ENCODE results near the gene FASTK.

Gene FASTK

DNA sequence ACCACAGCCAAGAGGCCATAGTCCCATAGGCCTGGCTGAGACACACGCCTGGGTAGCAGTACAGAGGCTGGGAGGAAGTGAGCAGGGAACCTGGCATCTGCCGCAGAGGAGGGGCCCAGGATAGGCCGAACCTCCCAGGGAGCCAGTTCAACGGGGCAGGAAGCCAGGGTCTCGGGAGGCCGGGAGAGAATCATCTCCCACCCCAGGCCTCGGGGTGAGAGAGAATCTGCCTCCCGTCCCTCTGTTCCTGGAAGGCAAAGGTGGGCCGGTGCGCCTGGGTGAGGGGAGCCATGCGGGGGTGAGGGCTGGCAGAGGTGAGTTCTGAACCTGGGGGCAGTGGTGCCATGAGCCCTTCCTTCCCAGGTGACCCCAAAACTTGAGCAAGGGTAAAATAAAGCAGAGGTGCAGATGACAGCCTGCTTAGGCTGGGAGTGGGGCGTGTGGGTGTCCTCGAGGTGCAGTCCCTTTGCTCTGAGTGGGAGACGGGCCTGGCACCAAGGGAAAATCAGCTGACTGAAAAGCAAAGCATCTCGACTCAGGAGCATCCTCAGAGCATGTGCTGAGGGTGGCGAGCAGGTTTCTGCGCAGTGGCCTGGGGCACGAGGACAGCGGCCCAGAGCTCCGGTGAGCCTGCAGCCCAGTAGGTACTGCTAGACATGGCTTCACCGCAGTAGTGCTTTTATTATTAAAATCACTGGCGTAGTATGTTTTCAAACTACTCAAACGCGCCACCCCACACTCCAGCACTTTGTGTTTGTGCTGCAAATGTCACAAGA, 21.2 kb upstream of the FASTK start:
- POLR2A ChIA-PET = interaction anchor here (0.7 to 2.0 kb wide), 2 partner anchors 14 to 16 kb away, joined by 3 to 7 read pairs; partner anchors contain the start of gene AGAP3
- CTCF ChIA-PET = interaction anchor here (1.5 kb wide), 1 partner anchor 9 kb away, joined by 3 read pairs; no protein-coding TSS in a partner anchor
- TF ChIP-seq FOXK2 (IDR thresholded peaks at IDR 0.05) (no peak), ELF4 (IDR thresholded peaks at IDR 0.05) (no peak), FOXM1 (IDR thresholded peaks at IDR 0.05; ENCODE audit: borderline replicate concordance) (no peak), NFRKB (IDR thresholded peaks at IDR 0.05) (no peak), CTBP1 (IDR thresholded peaks at IDR 0.05; ENCODE audit: borderline replicate concordance) (no peak), SUZ12 (IDR thresholded peaks at IDR 0.05) (no peak), HDGF (IDR thresholded peaks at IDR 0.05; ENCODE audit: borderline replicate concordance) (no peak), SP1 (IDR thresholded peaks at IDR 0.05) (no peak), ARNT (IDR thresholded peaks at IDR 0.05) (no peak), TARDBP (IDR thresholded peaks at IDR 0.05) (no peak), FOXA1 (IDR thresholded peaks at IDR 0.05) (no peak), L3MBTL2 (conservative IDR thresholded peaks at IDR 0.05) (no peak), BHLHE40 (IDR thresholded peaks at IDR 0.05; ENCODE audit: borderline replicate concordance) (no peak)
- DNase-seq (ENCODE audit: extremely low spot score) = no peak

DNA sequence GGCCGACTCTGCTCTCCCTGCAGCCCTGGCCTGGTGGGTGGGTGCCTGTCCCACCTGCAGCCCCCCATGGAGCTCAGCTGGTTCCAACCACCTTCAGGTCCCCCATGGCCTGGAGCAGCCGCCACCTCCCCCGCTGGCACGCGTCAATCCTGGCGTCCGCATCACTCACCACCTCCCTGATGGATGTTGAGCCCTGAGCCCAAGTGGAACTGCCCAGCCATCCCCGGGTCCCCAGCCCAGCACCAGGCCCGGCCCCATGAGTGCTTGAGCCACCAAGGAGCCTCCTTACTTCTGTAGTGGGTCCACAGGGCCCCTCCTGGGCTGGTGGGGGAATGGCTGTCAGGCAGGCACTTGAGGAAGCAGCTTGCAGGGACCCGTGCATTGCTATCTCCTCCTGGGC, 20.3 kb upstream of the FASTK start:
- POLR2A ChIA-PET = no interaction called here
- no peak for DNase-seq (ENCODE audit: extremely low spot score)
- TF ChIP-seq FOXK2 (IDR thresholded peaks at IDR 0.05) = no peak
- TF ChIP-seq L3MBTL2 (conservative IDR thresholded peaks at IDR 0.05) = no peak
- TF ChIP-seq HDGF (IDR thresholded peaks at IDR 0.05; ENCODE audit: borderline replicate concordance) = no peak
- no peak for TF ChIP-seq FOXA1 (IDR thresholded peaks at IDR 0.05)
- TF ChIP-seq ZNF384 (IDR thresholded peaks at IDR 0.05) = no peak
- no peak for TF ChIP-seq SP1 (IDR thresholded peaks at IDR 0.05)
- CTCF ChIA-PET = interaction anchor here (1.3 to 1.5 kb wide), 2 partner anchors 10 to 13 kb away, joined by 3 to 4 read pairs; no protein-coding TSS in a partner anchor

DNA sequence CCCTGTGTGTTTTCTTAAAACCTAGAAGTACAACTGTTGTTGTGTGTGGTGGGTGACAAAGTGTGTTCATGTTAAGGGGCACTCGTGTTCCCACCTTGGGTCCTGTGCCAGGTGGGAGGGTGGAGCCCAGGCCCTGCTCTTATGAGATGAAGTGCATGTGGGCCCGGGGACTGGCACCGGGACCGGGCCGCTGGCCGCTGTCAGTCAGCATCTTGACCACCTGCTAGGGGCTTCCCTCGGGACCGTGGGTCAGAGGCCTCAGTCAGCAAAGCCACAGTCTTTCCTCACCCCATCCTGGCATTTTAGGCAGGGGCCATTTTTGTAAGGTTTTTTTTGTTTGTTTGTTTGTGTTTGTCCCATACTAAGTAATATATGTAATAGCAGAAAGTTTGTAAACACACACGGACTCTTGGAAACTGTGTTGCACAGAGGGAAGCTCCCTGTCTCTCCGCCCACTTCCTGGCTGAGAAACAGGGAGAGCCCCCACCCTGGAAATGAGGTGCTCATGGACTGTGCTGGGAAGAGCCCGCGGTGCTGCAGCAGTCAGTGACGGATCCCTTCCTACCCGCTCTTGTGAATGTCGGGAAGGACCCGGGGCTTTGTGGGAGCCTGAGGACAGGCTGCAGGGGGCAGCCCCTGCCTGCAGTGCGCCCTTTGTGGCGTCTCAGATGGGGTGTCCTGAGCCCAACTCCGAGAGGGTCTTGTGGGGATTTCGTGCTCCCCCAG, 19.0 kb upstream of the FASTK start:
- POLR2A ChIA-PET = no interaction called here
- DNase-seq (ENCODE audit: extremely low spot score) = no peak
- TF ChIP-seq ZNF384 (IDR thresholded peaks at IDR 0.05) (no peak), FOXM1 (IDR thresholded peaks at IDR 0.05; ENCODE audit: borderline replicate concordance) (no peak), ARNT (IDR thresholded peaks at IDR 0.05) (no peak), SP1 (IDR thresholded peaks at IDR 0.05) (no peak), L3MBTL2 (conservative IDR thresholded peaks at IDR 0.05) (no peak), CTBP1 (IDR thresholded peaks at IDR 0.05; ENCODE audit: borderline replicate concordance) (no peak)
- CTCF ChIA-PET = no interaction called here

DNA sequence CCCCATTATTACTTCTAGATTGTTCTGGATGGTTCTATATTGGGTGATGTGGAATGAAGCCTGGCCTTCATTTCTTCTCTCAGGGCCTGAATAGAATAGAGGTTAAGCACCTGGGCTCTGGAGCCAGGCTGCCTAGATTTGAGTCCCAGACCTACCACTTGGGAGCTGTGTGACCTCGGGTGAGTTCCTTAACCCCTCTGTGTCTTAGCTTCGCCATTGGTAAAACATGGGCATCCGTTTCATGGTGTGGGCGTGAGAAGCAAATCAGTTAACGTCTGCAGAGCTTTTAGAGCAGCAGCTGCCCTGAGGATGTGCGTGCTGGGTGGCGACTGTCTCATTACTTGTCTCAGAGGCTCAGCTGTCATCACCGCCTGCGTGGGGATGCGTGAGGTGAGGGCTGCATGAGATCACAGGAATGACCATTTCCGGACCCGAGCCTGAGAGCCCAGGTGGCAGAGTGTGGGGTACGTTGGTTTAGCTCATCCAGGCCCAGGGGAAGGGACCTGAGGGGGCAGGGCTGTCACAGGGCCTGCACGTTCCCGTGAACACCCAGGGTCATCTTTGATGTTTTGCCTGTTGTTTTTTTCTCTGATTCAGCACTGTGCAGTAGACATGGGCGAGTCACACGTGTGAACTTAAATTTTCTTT, 15.3 kb upstream of the FASTK start:
- no peak for TF ChIP-seq FOXA1 (IDR thresholded peaks at IDR 0.05)
- TF ChIP-seq CTBP1 (IDR thresholded peaks at IDR 0.05; ENCODE audit: borderline replicate concordance) = no peak
- TF ChIP-seq L3MBTL2 (conservative IDR thresholded peaks at IDR 0.05) = no peak
- TF ChIP-seq TARDBP (IDR thresholded peaks at IDR 0.05) = no peak
- no peak for TF ChIP-seq ELF4 (IDR thresholded peaks at IDR 0.05)
- TF ChIP-seq ARNT (IDR thresholded peaks at IDR 0.05) = no peak
- TF ChIP-seq LEF1 (IDR thresholded peaks at IDR 0.05; ENCODE audit: borderline replicate concordance) = no peak
- no peak for TF ChIP-seq FOXM1 (IDR thresholded peaks at IDR 0.05; ENCODE audit: borderline replicate concordance)
- DNase-seq (ENCODE audit: extremely low spot score) = no peak
- POLR2A ChIA-PET = interaction anchor here (0.8 to 1.7 kb wide), 2 partner anchors 10 kb away, joined by 3 to 6 read pairs; no protein-coding TSS in a partner anchor
- CTCF ChIA-PET = interaction anchor here (0.6 to 1.3 kb wide), 4 partner anchors 15 to 1099 kb away, joined by 3 to 6 read pairs (median 4); no protein-coding TSS in a partner anchor

DNA sequence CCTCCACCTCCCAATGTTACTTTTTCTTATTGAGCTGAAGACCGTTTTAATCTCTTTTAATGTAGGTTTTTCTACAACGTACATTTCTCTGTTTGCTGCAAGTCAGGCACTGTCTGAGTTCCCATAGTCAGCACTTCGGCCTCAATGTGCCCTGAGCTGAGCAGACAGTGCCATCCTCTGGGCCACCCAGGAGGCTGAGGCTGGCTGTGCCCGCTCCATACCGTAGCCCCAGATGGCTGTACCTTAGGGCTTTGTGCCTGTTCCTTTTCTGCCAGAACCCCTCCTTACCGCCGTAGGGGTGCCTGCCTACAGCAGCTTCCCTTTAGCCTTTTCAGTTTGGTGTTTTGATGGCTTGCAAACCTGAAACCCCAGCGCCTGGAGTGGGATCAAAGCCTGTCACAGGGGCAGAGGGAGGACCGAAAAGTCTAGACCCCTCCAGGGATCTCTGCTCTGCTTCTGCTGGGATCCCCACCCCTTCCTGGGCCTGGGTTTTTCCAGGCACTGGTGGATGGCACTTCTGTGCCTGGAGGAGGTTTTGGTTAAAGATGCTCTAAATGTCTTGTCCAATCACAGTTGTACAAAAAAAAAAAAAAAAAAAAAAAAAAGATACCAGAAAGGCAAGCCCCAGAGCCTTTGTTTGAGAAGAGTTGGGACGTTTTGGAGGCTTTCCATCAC, 14.7 kb upstream of the FASTK start:
- TF ChIP-seq NFRKB (IDR thresholded peaks at IDR 0.05) = no peak
- TF ChIP-seq ELF4 (IDR thresholded peaks at IDR 0.05) = no peak
- no peak for TF ChIP-seq SUZ12 (IDR thresholded peaks at IDR 0.05)
- TF ChIP-seq ZNF384 (IDR thresholded peaks at IDR 0.05) = no peak
- no peak for TF ChIP-seq BHLHE40 (IDR thresholded peaks at IDR 0.05; ENCODE audit: borderline replicate concordance)
- no peak for TF ChIP-seq FOXM1 (IDR thresholded peaks at IDR 0.05; ENCODE audit: borderline replicate concordance)
- TF ChIP-seq HDGF (IDR thresholded peaks at IDR 0.05; ENCODE audit: borderline replicate concordance) = no peak
- no peak for TF ChIP-seq TARDBP (IDR thresholded peaks at IDR 0.05)
- ChIA-PET POLR2A (interaction anchor here (0.8 to 1.7 kb wide), 2 partner anchors 10 kb away, joined by 3 to 6 read pairs; no protein-coding TSS in a partner anchor), CTCF (interaction anchor here (0.6 to 1.3 kb wide), 5 partner anchors 15 to 1495 kb away, joined by 3 to 6 read pairs (median 4); no protein-coding TSS in a partner anchor)
- no peak for DNase-seq (ENCODE audit: extremely low spot score)

DNA sequence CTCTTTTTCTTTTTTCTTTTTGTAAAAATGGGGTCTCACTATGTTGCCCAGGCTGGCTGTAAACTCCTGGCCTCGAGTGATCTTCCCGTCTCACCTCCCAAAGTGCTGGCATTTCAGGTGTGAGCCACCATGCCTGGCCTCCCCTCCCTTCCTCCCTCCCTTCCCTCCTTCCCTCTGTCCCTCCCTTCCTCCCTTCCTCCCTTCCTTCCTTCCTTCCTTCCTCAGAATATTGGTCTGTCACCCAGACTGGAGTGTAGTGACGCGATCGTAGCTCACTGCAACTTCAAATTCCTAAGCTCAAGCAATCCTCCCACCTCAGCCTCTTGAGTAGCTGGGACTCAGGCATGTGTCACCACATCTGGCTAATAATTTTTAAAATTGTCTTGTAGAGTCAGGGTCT, 14.1 kb upstream of the FASTK start:
- CTCF ChIA-PET = interaction anchor here (0.6 to 1.1 kb wide), 4 partner anchors 16 to 1494 kb away, joined by 3 to 4 read pairs (median 4); no protein-coding TSS in a partner anchor
- no peak for TF ChIP-seq NFRKB (IDR thresholded peaks at IDR 0.05)
- no peak for TF ChIP-seq SP1 (IDR thresholded peaks at IDR 0.05)
- no peak for TF ChIP-seq HDGF (IDR thresholded peaks at IDR 0.05; ENCODE audit: borderline replicate concordance)
- TF ChIP-seq, protein P1, sequence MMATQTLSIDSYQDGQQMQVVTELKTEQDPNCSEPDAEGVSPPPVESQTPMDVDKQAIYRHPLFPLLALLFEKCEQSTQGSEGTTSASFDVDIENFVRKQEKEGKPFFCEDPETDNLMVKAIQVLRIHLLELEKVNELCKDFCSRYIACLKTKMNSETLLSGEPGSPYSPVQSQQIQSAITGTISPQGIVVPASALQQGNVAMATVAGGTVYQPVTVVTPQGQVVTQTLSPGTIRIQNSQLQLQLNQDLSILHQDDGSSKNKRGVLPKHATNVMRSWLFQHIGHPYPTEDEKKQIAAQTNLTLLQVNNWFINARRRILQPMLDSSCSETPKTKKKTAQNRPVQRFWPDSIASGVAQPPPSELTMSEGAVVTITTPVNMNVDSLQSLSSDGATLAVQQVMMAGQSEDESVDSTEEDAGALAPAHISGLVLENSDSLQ (IDR thresholded peaks at IDR 0.05) = no peak
- no peak for TF ChIP-seq LEF1 (IDR thresholded peaks at IDR 0.05; ENCODE audit: borderline replicate concordance)
- no peak for TF ChIP-seq FOXK2 (IDR thresholded peaks at IDR 0.05)
- TF ChIP-seq SUZ12 (IDR thresholded peaks at IDR 0.05) = no peak
- no peak for TF ChIP-seq FOXA1 (IDR thresholded peaks at IDR 0.05)
- no peak for TF ChIP-seq TARDBP (IDR thresholded peaks at IDR 0.05)
- TF ChIP-seq ARNT (IDR thresholded peaks at IDR 0.05) = no peak
- POLR2A ChIA-PET = interaction anchor here (1.2 to 1.7 kb wide), 2 partner anchors 9 kb away, joined by 5 to 6 read pairs; no protein-coding TSS in a partner anchor
- DNase-seq (ENCODE audit: extremely low spot score) = no peak

All from HEK293T (cell line).